ENCODE results near the gene ADAMTSL1.

The ADAMTSL1 gene

GRCh38 chr9:18698992-18699391, 225.0 kb downstream of the ADAMTSL1 start:
- DNase-seq (ENCODE audit: low read depth), result no peak

- DNase-seq (ENCODE audit: low read depth), result no peak
Observed at GRCh38 chr9:18699764-18700163, 225.8 kb downstream of the ADAMTSL1 start.

GRCh38 chr9:18700714-18701113, 226.8 kb downstream of the ADAMTSL1 start:
- no peak for DNase-seq (ENCODE audit: low read depth)

- DNase-seq (ENCODE audit: low read depth), result no peak
Observed at GRCh38 chr9:18703151-18703900, 229.4 kb downstream of the ADAMTSL1 start.

GRCh38 chr9:18703901-18704379, 230.0 kb downstream of the ADAMTSL1 start:
- DNase-seq (ENCODE audit: low read depth), result no peak

DNA sequence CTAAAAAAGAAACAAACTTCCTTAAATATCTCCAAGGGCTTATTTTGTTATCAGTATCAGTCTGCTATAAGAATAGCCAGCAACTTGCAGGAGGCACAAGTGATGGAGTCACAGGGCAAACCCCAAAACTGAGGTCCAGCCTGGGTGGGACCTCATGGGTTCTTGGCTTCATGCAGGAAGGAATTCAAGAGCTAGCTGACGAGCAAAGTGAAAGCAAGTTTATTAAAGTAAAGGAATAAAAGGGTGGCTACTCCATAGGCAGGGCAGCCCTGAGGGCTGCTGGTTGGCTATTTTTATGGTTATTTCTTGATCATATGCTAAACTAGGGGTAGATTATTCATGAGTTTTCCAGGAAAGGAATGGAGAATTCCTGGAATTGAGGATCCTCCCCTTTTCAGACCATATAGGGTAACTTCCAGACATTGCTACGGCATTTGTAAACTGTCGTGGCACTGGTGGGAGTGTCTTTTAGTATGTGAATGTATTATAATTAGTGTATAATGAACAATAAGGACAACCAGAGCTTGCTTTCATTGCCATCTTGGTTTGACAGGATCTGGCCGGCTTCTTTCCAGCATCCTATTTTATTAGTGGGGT, 231.9 kb downstream of the ADAMTSL1 start:
- DNase-seq (ENCODE audit: low read depth), result no peak

- DNase-seq (ENCODE audit: low read depth), result no peak
Observed at GRCh38 chr9:18706648-18707047, 232.7 kb downstream of the ADAMTSL1 start.

- DNase-seq (ENCODE audit: low read depth), result no peak
Observed at GRCh38 chr9:18707061-18707461, 233.1 kb downstream of the ADAMTSL1 start.

DNA sequence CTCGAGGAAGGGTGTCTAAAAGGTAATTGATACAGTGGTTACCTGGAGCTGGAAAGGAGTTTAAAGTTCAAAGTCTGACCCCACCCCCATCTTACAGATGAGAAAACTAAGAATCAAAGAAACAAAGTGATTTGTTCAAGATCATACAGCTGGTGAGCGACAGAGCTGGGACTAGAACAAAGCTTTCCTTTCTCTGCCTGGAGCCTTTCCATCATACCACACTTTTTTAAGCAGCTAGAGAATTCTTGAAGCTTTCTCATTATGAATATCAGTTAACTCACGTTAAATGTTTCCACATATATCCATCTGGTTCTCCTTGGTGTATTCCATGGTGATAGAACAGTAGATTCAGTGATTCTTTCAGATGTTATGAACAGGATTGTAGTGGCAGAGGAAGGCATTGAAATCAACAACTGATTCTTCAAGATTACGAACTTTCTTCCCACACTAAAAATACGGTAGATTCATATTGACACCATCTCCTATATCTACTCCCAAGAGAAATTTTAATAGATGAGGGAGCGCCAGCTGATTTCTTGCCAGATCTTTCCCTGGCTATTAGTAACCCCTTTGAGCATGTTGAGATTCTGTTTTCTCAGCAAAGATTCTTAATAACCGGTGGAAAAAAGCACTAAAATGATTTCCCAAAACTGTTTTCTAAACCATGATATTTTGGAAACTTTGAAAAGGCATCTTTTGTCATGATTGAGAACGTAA, 233.7 kb downstream of the ADAMTSL1 start:
- DNase-seq (ENCODE audit: low read depth), result no peak

DNA sequence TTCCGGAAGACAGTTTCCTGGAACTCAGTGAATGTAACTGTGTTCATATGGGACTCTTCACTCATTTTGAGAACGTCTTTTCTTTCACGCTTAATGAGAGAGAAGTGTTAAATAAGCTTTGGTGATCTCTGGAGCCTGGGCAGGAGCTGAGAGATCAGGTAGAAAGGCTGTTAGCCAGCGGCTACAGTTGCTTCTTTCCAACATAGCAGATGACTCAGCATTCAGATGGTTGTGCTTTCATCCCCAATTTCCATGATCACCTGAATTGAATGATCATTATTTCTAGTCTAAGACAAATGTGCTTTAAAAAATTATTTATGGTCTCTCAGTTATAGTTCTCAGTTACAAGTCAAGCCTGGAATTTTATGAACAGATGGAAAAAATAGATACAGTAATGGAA, 234.5 kb downstream of the ADAMTSL1 start:
- no peak for DNase-seq (ENCODE audit: low read depth)

DNA sequence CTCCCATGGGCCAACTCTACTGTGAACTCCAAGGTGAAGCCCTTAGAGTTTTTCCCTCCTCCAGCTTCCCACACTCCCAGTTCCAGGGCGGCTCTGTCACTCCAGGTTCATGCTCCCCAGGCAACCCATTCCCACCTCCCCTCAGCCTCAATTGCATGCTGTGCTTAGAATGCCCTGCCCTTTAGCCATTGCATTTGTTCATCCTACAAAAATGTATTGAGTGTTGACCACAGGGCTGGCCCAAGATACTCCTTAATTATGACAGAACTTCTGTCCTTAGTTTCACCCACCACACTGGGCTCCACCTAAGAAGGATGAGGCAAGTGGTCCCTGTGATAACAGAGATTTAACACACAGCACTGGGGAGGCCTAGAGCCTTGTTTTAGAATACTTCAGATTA, 236.1 kb downstream of the ADAMTSL1 start:
- no peak for DNase-seq (ENCODE audit: low read depth)

- no peak for DNase-seq (ENCODE audit: low read depth)
Observed at GRCh38 chr9:18717759-18718158, 243.8 kb downstream of the ADAMTSL1 start.

DNA sequence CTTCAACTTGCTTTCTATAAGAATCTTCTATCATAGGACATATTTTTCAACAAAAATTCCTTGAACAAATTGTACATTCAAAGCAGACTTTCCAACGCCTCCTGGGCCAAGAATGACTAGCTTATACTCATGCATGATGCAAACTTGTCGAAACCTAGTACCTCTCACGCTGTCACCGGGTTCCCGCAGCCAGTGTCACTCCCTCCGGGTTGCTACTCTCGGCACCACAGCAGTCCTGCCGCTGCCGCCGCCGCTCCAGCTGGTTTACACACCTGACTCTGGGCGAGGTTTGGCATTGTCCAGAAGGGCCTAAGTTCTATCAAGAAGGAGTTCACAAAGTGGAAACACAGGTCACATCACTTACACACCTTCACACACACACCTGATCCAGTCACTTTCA, 244.4 kb downstream of the ADAMTSL1 start:
- no peak for DNase-seq (ENCODE audit: low read depth)

- DNase-seq (ENCODE audit: low read depth), result no peak
Observed at GRCh38 chr9:18718932-18719331, 245.0 kb downstream of the ADAMTSL1 start.

DNA sequence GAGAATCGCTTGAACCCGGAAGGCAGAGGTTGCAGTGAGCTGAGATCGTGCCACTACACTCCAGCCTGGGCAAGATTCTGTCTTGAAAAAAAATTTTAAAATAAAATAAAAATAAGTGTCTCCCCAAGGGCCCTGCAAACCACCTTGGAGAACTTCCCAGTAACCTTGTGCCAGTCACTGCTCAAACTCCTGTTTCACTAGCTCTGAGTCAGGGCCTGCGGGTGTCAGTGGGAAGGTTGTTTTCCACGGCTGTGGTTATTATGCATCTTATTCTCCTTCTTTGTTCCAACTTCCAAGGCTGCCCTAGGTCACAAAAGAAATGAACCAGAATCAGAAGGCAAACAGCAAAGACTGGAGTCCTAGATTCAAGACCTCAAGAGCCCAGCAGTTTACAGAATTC, 246.7 kb downstream of the ADAMTSL1 start:
- DNase-seq (ENCODE audit: low read depth), result no peak

DNA sequence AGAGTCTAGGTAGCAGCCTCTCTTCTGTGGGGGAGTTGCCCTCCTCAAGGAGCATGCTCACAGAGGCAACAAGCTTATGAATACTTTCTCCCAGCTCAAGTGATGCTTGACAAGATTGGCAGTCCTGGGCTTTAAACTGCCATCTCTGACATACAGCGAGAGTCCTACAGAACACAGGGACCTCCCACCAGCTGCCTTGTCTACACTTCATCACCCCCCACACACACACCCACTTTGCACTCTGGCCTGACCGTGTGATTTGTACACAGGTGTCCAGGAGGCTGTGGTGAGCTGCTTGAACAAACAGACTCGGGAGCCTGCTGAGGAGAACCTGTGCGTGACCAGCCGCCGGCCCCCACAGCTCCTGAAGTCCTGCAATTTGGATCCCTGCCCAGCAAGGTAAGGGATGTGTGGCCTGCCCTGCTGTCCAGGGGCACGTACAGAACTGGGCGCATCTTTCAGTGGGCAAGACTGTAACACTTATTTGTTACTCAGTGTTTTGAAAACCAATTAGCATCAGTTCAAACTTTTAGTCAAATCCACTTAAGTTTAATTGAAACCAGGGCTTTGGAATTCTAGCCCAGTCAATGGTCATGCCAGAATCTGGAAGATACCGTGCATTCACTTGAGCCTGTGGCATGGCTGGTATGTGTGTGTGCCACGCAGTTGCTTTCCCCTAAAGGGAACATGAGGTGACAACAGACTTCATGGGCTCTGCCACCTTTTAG, 247.5 kb downstream of the ADAMTSL1 start:
- DNase-seq (ENCODE audit: low read depth), result no peak

DNA sequence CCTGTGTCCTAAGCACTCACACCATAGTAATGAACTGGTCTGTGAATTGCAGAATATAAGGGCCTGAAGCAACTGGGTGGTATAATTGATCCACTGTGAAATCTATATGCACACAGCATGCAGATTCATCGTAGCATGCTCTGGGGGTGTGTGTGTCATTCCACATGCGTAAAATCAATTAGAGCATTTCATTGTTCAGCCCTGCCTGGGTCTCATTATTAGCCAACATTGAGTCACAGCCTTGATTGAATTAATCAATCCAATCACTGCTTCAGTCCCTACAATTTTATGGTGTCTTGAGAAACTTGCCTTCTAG, 248.0 kb downstream of the ADAMTSL1 start:
- no peak for DNase-seq (ENCODE audit: low read depth)

DNA sequence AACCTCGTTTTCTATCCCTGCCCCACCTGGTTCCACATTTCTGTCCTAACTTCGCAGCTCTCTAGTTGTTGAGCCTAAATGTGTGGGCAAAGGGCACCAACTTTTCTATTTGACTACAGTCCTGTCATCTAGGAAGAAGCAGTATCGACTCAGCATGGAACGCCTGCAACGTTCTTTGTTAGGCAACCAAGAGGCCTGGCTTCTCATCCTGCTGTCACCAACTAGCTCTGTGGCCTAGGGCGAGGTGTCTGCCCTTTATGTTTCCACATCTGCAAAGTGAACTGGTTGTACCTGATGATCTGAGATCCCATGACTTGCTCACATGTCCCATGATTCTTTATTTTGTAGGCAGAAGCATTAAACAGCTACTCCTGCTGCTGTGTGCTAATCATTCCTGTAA, 248.9 kb downstream of the ADAMTSL1 start:
- no peak for DNase-seq (ENCODE audit: low read depth)

- DNase-seq (ENCODE audit: low read depth), result no peak
Observed at GRCh38 chr9:18723366-18723765, 249.4 kb downstream of the ADAMTSL1 start.

- DNase-seq (ENCODE audit: low read depth), result no peak
Observed at GRCh38 chr9:18726546-18726945, 252.6 kb downstream of the ADAMTSL1 start.

DNA sequence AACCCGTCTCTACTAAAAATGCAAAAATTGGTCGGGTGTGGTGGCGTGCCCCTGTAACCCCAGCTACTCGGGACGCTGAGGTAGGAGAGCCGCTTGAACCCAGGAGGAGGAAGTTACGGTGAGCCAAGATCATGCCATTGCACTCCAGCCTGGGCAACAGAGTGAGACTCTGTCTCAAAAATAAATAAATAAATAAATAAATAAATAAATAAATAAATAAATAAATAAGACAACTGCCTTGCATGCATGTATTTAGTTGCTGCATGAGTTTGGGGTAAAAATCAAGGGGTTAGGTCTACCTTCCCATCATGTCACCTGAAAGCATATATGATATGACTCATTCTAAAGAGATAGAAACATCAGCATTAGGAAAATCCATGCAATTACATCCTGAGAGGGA, 254.0 kb downstream of the ADAMTSL1 start:
- no peak for DNase-seq (ENCODE audit: low read depth)

- no peak for DNase-seq (ENCODE audit: low read depth)
Observed at GRCh38 chr9:18728642-18729041, 254.7 kb downstream of the ADAMTSL1 start.

GRCh38 chr9:18730241-18730640, 256.3 kb downstream of the ADAMTSL1 start:
- no peak for DNase-seq (ENCODE audit: low read depth)
